HG03439 (cell line): ENCODE data around the gene ANKRD11.

Experiments used
- ATAC-seq: cut with Tn5 transposase; IDR thresholded peaks from one replicate; pipeline ENCODE4 v1.9.1; 2021; ENCODE audit warnings: mild to moderate bottlenecking, moderate library complexity; ENCODE audit not compliant: unreplicated experiment

The ANKRD11 gene

DNA sequence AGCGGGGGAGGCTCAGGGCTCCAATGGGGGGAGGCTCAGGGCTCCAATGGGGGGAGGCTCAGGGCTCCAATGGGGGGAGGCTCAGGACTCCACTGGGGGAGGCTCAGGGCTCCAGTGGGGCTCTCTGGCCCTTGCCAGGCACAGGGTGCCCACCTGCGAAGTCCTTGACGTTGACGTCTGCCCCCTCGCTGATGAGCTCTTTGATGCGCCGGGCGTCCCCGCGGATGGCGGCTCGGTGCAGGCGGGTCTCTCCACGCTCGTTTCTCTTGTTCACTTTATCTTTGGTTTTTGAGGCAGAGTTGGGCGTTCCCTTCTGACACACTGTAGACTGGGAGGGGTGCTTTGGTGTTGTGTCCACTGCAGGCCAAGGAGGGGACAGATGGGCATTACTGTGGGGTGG lies 199.9 kb downstream of the ANKRD11 start:
- no peak for ATAC-seq

DNA sequence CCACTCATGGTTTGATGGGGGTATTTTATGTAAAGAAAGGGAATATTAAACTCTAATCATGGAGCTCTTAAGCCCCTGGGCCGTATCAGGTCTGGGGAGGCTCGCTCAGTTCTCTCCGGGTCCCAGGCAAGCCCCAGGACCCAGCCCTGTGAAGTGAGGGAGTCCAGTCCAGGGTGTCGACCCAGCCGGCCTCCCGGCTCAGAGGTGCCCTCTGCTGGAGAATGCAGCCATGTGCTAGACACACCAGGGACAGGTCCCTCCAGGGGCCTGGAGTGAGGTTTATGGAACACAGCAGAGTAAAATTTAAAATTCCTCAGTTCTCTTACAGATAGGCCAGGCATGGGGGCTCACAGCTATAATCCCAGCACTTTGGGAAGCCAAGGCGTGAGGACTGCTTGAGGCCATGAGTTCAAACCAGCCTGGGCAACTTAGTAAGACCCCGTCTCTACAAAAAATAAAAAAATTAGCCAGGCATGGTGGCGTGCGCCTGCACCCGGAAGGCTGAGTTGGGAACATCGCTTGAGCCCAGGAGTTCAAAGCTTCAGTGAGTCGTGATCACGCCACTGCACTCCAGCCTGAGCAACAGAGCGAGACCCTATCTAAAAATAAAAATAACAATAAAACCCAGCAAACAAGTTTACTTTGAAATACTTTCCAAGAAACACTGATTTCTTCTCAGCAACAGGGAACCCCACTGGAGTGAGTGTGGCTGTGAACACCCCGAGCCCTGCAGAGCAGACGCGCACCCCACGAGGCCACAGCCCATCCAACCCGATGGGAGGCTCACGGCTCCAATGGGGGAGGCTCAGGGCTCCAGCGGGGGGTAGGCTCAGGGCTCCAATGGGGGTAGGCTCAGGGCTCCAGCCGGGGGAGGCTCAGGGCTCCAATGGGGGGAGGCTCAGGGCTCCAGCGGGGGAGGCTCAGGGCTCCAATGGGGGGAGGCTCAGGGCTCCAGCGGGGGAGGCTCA lies 200.6 kb downstream of the ANKRD11 start:
- ATAC-seq = no peak

DNA sequence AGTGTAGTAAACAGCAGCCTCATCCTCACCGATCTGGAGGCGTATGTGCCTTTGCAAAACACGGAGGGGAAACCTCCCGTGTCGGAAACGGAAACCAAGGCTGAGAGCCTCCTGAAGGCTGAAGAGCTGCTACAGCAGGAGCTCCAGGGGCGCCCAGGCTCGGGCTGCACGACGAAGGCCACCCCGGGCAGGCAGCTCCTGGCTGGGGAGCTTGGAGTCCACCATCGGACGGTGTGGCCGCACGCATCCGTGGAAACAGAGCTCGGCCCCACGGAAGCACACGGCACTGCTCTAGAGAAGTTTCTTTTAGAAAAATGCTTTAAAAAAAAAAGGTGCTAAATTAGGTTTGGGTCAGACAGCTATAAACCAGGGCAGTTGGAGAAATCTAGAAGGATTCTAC lies 201.4 kb downstream of the ANKRD11 start:
- ATAC-seq = no peak

DNA sequence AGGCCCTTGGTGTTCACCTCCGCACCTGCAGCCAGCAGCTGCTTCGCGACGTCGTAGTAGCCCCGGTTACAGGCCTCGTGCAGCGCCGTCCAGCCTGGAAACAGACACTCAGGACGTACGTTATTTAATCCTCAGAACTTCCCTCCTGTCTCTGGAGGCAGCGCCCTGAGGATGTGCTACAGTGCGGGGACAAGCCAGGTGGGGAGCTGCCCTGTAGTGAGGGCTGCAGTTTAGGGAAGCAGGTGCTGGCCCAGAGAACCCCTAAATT lies 201.8 kb downstream of the ANKRD11 start:
- ATAC-seq = no peak

DNA sequence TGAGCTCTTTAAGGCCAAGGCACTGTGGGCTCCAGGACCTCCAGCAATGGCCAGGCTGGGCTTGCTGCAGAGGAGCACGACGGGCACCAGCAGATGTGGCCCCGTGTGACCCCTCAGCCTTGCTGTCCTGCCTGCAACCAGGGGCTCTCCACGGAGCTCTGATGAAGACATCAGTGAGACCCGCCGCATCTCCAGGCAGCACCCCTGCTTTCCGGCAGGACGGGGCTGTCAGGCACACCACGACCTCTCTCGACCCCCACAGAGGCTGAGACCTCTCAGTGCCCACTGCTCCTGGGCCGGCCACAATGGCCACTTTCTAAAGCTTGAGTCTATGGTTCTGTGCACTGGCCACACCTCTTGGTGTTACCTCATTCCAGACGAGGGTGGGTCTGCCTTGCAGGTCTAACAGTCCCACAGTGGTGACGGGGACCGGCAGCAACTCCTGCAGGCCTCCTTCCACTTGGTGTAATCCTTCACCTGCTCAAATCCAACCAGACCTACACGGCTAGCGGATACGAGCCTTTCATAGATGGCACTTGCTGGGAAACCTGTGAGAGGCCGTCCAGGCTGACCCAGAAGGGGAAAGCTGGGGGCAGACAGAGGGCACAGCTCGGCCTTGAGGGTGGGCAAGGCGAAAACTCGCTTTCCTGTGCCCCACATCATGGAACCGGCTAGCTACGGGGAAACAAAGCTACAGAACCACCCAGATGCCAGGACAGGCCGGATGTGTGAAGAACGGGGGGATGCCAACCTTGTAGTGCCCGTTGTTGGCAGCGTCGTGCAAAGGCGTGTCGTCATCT lies 202.4 kb downstream of the ANKRD11 start:
- no peak for ATAC-seq

DNA sequence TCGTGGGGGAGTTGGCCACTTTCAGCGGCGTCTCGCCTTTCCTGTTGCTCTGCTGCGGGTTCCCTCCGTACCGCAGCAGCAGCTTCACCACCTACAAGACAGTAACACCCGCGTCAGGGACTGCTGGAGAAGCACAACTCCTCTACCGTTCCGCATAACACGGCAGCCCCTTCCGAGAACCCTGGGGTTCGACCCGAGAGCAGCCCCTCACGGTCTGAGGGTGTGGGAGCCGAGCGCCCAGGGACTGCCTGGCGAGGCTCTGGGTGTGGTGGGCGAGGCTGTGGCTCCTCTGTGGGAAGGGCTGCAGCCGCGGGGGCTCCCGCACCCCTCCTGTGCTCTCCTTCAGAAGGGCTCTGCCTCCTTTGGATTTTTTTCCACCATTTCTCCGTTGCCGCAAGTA lies 204.3 kb downstream of the ANKRD11 start:
- no peak for ATAC-seq

DNA sequence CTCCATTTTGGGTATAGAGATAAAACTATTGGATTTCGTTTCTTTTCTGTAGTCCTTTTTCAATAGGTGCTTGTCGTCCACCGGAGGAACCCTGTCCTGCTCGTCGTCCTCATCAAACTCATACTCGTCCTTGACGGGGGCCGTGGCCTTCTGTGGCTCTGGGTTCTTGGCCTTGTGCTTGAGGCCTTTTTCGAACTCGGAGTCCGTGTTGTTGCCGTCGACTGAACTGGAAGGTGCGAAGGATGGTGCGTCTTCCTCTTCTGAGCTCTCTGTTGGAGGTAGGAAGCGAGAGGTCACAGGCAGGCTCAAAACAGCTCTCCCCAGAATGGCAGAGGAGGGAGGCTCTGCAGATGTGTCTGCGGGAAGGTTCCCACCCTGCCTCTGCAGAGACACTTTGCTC lies 205.0 kb downstream of the ANKRD11 start:
- ATAC-seq = no peak

DNA sequence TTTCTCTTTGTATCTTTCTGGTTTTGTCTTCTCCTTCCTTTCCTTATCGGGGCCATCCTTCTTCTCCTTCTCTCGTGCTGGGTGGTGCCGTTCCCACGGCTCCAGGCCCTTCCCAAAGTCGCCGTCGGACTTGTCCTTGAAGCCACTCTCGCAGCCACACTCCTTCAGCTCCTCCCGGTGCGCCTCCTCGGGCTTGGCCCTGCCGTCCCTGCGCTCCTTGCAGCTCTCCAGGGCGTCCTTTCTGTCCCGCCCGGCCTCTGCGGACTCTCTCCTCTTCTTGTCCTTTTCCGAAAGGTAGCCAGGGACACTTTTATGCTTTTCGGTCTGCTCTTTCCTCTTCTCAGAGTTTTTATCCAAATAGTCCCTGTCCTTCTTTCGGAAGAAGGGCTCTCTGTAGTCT lies 206.9 kb downstream of the ANKRD11 start:
- ATAC-seq = no peak

DNA sequence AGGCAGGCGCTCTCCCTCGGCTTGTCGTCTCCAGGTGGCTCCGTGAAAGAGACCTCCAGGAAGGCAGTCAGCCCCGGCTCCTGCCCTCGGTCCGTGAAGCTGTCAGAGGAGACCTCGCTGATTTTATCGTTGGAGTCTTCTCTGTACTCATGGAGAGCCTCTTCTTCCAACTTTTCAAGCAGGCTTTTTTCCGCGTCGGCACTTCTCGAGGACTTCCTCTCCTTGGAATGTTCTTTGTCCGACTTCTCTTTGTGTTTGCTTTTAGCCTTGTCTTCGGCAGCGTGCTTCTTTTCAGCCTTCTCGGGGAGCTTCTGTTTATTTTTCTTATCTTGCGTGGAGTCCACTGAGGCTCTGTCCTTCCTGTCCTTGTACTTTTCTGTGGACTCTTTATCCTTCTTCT lies 207.8 kb downstream of the ANKRD11 start:
- no peak for ATAC-seq

DNA sequence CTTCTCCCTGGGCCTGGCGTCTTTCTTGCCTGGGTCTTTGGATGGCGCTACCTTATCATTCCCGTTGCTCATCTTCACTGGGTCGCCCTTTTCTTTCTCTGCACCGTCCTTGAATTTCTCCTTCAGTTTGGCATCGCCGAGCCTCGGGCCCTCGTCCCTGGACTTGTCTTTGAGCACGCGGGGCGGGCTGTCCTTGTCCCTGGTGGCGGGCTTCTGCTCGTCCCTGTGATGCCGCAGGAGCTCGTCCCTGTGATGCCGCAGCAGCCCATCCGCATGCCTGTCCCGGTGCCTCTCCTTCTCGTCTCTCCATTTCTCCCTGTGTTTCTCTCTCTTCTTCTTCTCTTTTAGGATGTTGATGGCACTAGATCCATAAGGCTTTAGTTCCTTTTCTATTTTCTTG lies 208.5 kb downstream of the ANKRD11 start:
- no peak for ATAC-seq

DNA sequence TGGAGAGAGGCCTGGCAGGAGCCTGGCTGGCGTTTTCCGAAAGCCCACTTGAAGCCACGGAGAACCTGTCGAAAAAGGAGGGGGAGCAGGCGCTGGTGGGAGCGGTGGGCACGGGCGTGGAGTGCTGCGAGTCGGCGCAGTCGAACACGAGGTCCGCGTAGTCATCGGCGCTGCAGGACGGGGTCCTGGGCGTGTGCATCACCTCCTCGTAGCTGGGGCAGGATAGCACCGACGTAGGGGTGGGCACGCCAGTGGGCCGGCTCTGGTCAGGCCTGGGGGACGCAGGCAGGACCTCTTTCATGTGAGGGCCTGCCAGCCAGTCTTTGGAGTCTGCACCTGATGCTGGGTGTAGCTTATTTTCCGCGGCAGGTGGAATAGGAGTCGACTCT lies 209.2 kb downstream of the ANKRD11 start:
- ATAC-seq = no peak

DNA sequence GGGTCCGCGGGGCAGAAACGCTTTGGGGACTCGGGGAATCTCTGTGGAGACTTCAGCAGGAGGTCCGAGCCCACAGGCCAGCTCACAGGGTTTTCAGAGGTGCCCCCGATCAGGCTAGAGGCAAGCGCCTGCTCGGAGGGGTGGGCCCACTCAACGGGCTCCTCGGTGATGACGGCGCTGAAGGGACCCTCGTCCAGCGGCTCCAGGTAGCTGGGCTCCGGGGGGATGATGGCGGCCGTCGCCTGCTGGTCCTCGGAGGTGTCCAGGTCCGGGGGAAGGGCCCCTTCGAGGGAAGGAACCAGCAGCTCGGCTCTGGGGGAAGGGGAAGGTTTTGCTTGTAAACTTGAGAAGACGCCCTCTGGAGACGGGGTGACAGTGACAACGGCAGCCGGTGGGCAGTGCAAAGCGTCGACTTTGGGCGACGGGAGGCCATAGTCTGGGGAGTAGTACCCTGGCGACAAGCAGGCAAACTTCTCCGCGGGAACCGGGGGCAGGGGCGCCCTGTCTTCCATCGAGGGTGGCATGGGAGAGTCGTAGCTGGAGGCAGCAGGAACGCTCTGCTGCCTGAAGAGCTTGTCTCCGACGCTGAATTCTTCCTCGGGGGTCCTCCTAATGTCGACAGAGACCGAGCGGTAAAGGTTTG lies 209.7 kb downstream of the ANKRD11 start:
- ATAC-seq = no peak

DNA sequence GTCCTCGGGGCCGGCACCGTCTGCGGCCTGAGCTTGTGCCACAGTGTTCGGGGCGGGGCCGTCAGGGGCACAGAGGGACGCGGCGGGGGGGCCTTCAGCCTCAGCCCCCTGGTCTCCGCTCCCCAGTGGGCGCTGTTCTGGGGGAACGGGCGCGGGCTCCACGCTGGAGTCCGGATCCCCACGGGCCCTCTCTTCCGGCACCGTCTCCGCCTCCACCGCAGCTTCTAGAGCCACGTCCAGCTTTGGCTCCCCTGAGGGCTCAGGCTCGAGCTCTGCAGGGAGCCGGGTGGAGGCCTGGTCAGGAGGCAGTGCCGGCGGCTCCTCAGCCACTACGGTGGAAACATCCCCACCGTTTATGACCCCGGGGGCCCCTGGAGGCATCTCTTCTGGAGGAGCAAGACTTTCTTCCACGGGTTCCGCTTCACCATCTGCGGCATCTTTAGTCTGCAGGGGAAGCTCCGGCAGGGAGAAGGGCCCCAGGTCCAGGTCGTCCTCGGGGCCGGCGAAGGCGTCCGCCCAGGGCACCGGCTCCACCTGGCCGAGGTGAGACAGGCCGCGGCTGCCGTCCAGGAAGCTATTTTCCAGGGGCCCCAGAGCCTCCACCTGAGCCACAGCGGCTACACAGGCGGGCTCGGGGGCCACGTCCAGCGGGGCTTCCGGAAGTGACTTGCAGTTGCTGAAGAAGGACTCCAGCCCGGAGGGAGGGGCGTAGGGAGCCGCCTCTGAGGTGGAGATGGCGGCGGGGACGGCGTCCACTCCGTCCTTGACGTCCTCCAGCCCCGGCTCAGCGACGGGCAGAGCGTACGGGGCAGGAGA lies 210.5 kb downstream of the ANKRD11 start:
- no peak for ATAC-seq

DNA sequence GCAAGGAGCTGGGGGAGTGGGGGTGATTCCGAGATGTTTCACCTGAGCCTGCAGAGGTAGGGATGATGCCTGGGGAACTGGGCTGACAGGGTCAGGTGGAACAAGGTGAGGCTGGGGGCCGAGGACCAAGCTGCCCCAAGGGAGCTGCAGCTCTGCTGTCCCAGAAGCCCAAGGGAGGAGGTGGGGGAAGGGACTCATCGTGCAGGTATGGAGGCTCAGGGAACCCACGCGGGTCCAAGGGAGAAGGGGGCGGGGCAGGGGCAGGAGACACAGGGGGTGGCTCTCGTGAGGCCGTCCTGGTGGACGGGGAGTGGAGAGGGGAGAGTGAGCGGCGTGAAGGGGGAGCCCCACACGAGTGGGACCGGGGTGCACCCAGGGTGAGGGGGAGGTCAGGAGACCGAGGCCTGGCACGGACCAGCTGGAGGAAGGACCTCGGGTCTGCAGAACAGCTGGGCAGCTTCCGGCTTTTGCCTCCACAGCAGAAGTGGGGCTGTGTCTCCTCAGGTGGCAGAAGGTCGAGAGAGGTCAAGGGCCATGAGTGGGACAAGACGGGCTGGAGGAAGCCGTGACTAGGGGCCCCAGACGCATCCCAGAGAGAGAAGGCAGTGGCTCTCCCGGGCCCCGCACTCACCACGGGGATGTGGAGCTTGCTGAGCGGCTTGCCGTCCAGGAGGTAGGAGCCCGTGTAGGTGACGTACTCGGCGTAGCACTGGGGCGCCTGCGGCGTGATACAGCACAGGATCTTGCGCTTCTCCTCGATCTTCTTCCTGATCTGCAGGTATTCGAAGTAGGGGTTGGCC lies 211.7 kb downstream of the ANKRD11 start:
- ATAC-seq = no peak

DNA sequence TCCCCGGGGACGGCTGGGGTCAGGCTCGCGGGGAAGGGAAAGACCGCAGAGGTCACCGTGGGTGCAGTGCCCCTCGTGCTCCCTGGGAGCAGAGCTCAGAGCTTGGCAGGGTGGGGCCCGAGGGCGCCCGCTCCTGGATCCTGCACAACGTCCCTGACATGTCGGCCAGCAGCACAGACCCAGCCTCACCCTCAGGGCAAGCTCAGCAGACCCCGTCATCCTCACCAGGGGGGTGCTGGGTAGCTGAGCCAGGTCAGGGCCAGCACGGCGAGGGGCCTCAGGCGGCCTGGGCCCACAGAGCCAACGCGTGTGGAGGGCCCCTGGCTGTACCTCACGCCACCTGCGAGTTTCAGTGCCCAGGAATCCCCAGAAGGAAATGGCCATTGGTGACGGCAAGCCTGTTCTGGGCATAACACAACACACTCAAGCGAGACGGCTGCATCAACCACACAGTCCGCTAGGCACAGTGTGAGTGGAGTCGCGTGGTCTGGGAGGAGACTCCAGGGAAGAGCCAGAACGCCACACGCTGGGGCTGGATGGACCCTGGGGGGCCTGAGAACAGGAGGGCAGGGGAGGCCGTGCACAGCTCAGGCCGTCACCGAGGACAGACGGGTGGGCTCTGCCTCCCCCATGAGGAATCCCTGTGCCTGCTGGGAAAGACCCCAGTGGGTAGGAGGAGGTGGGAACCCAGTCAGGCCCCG lies 212.6 kb downstream of the ANKRD11 start:
- no peak for ATAC-seq

DNA sequence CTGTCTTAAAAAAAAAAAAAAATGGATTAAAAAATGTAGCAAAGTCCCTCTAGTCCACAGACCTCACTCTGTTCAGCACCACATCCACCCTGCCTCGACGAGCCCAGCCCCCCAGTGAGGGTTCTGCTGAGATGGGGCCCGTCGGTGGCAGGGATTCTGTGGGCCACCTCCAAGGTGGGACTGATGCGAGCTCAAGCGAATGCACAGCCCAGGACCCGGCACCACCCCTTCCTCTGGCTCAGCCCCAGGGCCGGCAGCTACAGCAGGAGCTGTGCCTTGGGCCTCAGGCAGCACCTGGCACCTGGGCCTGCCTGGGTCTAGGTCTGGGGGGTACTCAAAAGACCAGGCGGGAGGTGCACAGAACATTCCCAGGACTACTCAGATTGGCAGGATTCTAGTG lies 213.3 kb downstream of the ANKRD11 start:
- no peak for ATAC-seq

DNA sequence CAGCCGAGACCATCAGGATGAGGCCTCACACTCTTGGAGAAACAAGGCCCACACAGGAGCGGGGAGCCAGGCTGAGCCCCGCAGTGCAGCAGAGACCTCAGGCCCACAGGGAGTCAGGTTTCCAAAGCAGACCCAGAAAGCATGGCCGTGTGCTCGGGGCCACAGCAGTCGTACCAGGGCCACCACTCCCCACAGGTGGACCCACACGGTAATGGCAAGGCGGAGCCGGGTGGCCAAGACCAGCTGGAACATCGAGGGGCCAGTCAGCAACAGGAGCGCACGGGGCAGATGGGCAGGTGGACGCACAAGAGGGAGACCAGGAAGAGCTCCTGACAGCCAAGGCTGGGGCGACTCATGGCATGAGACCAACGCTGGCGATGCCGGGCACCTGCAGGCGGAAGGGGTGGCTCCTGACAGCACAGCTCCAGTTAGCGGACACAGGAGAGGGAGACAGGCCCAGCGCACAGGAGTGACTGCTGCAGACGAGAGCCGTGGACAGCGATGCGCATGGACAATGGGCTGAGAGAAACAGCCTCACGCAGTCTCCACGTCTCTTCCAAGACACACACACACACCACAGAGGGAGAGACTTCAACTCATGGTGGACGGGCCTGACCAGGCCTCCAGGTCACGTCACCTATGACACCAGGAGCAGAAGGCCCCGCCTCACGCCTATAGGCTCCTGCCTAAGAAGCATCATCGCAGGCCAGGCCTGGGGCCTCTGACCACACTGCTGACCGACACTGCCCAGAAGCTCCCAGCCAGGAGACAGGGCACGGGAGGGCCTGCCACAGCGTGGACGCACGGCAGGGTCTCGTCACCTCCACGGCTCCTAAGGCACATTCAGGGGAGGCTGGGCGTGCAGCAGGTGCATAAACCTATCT lies 214.3 kb downstream of the ANKRD11 start:
- ATAC-seq = no peak

DNA sequence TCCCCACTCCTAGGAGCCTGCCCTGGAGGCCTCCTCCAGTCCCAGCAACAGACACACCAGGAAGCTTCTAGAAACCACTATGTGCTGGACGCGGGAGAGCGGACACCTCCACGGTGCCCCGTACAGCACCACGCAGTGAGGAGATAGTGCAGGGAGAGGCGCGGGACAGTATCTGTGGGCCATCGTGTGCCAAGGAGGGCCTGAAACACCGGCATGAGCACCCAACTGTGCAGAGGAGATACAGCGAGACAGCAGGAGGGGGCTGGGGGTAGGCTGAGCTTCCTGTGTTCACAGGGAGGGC lies 215.1 kb downstream of the ANKRD11 start:
- no peak for ATAC-seq
